ENCODE results near the gene IER2.

DNA sequence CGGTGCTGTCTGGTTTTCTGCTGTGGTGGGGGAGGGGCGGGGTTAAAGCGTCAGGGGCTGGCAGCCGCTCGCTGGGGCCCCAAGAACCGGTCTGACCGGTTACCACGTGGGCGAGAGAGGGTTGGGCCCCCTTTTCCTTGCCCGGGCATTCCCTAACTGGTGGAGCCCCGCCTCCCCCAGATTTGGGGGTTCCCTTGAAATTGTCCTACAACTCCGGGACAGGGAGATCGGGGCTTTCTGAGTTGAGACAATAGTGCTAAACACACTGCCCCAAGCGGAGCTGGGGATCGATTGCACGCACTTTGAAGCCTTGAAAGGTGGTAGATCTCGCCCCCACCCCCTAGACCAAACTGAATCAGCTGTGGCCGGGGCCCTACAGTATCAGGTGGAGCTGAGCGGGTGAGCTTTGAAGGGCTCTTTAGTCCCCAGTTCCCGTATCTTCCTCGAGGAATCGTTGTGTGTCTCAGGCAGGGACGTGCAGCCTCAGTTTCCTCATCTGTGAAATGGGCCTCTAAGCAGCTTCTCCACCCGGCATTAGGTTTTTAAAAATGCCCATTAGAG lies 4.8 kb downstream of the IER2 start:
- TF ChIP-seq, protein P1, sequence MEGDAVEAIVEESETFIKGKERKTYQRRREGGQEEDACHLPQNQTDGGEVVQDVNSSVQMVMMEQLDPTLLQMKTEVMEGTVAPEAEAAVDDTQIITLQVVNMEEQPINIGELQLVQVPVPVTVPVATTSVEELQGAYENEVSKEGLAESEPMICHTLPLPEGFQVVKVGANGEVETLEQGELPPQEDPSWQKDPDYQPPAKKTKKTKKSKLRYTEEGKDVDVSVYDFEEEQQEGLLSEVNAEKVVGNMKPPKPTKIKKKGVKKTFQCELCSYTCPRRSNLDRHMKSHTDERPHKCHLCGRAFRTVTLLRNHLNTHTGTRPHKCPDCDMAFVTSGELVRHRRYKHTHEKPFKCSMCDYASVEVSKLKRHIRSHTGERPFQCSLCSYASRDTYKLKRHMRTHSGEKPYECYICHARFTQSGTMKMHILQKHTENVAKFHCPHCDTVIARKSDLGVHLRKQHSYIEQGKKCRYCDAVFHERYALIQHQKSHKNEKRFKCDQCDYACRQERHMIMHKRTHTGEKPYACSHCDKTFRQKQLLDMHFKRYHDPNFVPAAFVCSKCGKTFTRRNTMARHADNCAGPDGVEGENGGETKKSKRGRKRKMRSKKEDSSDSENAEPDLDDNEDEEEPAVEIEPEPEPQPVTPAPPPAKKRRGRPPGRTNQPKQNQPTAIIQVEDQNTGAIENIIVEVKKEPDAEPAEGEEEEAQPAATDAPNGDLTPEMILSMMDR (IDR thresholded peaks at IDR 0.05; ENCODE audit: extremely low read depth in 1 of 2, insufficient read depth in 1 of 2, low read depth in 1 of 2, low read length in 2 of 2), result peak; percentile 23 to 47
- TF ChIP-seq POLR2AphosphoS5 (IDR thresholded peaks at IDR 0.05; ENCODE audit: insufficient read depth, low read depth, low read length) (no peak), POLR2A (IDR thresholded peaks at IDR 0.05; ENCODE audit: low read depth, low read length) (no peak)

All from endothelial cell of umbilical vein (primary cell).